ENCODE results near the gene SLC25A6.
"Not testable (repeated sequence)": the region's sequence is repeated elsewhere in the genome, so short reads cannot be mapped to it uniquely, and the experiment has no call there.

SLC25A6 gene

GRCh38 chrX:1412551-1413161, 20.7 kb upstream of the SLC25A6 start:
- DNase-seq (ENCODE audit: low read depth): no peak

- no peak for DNase-seq (ENCODE audit: low read depth)
Observed at GRCh38 chrX:1411326-1411725, 19.4 kb upstream of the SLC25A6 start.

GRCh38 chrX:1407035-1407434, 15.1 kb upstream of the SLC25A6 start:
- DNase-seq (ENCODE audit: low read depth): no peak

DNA sequence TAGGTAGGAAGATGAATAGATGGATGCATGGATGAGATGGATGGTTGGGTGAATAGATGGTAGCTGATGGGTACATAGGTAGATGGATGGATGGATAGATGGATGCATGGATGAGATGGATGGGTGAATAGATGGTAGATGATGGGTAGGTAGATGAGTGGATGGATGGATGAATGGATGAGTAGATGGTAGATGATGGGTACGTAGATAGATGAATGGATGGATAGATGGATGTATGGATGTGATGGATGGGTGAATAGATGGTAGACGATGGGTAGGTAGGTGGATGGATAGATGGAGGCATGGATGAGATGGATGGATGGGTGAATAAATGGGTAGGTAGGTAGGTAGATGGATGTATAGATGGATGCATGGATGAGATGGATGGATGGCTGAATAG, 13.9 kb upstream of the SLC25A6 start:
- not testable (repeated sequence) for DNase-seq (ENCODE audit: low read depth)

DNA sequence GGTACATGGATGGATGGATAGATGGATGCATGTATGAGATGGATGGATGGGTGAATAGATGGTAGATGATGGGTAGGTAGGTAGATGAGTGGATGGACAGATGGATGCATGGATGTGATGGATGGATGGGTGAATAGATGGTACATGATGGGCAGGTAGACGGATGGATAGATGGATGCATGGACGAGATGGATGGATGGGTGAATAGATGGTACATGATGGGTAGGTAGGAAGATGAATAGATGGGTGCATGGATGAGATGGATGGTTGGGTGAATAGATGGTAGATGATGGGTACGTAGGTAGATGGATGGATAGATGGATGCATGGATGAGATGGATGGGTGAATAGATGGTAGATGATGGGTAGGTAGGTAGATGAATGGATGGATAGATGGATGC, 12.0 kb upstream of the SLC25A6 start:
- DNase-seq (ENCODE audit: low read depth): not testable (repeated sequence)

GRCh38 chrX:1403228-1403627, 11.3 kb upstream of the SLC25A6 start:
- DNase-seq (ENCODE audit: low read depth): no peak

GRCh38 chrX:1401611-1402430, 9.9 kb upstream of the SLC25A6 start:
- DNase-seq (ENCODE audit: low read depth): no peak

GRCh38 chrX:1400742-1401471, 9.0 kb upstream of the SLC25A6 start:
- DNase-seq (ENCODE audit: low read depth): no peak

DNA sequence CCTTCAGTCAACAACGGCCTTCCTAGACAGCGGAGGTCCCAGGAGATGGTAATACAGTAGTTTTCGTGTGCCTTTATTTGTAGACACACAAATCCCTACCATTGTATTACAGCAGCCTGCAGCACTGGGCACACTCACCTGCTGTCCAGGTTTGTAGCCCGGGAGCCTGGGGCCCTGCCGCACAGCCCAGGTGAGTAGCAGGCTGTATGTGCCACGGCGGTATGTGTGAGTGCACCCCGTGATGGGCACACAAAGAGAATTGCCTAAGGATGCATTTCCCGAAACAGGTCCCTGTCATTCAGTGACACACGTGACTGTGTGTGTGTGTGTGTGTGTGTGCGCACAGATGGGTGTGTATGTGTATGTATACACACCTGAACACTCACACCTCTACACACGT, 8.1 kb upstream of the SLC25A6 start:
- DNase-seq (ENCODE audit: low read depth): no peak

- no peak for DNase-seq (ENCODE audit: low read depth)
Observed at GRCh38 chrX:1398431-1399340, 6.8 kb upstream of the SLC25A6 start.

GRCh38 chrX:1397441-1398270, 5.7 kb upstream of the SLC25A6 start:
- DNase-seq (ENCODE audit: low read depth): no peak

- no peak for DNase-seq (ENCODE audit: low read depth)
Observed at GRCh38 chrX:1397001-1397400, 5.1 kb upstream of the SLC25A6 start.

- no peak for DNase-seq (ENCODE audit: low read depth)
Observed at GRCh38 chrX:1395646-1396216, 3.8 kb upstream of the SLC25A6 start.

DNA sequence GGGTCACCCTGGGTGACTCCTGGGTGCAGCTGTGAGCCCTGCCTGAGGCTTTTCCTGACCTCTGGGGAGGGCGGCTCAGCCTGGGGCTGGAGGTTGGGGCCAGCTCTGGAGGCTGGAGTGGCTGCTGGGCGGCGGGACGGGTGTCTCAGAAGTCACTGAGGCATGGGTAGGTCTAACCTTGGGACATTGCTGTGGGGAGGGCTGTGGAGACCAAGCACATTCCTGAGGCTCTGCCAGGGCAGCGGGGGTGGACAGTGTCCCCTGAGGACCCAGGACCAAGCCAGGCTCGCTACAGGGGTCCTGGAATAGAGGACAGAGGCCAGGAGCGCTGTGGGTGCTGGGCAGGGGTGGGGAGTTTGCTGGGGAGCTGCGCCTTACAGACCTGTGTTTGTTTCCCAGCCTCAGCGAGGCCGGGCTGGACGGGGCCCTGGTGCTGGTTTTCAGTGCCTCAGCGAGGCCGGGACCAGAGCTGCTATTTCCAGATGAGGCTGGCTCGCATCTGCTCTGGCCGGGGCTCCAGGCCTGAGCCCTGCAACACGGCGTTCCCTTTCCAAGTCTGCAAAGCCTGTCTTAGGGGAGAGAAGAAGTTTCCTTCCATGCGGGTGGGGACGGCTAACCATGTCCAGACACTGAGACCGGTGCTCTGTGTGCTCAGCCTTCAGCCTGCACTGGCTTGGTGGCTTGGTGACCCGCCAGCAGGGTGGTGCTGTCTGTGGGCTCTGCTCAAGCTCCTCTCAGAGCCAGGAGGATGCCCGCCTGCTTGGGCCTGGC, 3.0 kb upstream of the SLC25A6 start:
- DNase-seq (ENCODE audit: low read depth): no peak

DNA sequence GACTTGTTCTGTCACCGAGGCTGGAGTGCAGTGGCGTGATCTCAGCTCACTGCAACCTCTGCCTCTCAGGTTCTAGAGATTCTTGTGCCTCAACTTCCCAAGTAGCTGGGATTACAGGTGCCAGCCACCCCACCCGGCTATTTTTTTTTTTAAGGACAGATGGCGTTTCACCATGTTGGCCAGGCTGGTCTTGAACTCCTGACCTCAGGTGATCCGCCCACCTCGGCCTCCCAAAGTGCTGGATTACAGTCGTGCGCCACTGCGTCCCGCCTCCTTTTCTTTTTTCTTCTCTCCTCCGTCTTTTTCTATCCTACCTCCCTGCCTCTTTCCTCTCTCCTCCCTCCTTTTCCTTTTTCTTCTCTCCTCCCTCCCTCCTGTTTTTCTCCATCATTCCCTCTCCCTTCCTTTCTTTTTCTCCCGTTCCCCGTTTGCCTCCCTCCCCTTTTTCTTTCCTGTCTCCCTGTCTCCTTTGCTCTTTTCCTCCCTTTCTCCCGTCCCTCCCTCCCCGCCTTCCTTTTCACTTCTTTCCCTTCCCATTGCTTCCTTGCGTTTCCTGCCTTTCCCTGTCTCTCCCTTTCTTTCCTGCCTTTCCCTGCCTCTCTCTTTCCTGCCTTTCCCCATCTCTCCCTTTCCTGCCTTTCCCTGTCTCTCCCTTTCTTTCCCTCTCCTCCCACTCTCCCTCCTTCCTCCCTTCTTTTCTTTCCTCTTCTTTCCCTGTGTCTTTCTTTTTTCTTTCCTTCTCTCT, 2.1 kb upstream of the SLC25A6 start:
- no peak for DNase-seq (ENCODE audit: low read depth)

DNA sequence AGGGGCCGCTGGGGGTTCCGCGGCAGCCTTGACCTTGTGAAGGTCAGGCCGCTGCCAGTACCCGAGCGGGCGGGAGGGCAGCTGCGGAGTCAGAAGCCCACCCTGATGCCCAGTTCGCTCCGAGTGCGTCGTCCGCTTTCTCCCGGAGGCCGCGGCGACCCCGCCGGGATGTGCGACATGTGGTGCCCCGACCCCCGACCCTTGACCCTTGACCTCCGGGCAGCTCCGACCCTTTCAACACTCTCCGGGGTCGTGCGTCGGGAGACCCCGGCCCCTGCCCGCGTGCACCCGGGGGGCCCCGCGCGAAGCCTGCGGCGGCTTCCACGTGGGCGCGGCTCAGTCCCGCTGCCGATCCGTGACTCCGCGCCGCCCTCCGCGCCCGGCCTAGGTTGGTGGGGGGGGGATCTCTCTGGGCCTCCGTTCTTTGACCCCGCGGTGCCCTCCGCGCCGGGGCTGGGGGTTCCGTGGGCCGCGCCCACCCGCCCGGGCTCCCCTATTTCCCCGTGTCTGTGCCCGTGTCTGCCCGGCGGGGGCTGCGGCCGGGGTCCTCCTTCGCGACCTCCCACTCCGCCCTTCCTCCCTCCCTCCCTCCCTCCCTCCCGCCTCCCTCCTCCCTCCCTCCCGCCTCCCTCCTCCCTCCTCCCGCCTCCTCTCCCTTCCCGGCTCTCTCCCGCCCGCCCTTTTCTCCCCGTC, 609 bp upstream of the SLC25A6 start:
- no peak for DNase-seq (ENCODE audit: low read depth)

GRCh38 chrX:1391370-1391706, 575 bp downstream of the SLC25A6 start:
- peak; percentile 90 for DNase-seq (ENCODE audit: low read depth)

- DNase-seq (ENCODE audit: low read depth): no peak
Observed at GRCh38 chrX:1390621-1391369, 1.1 kb downstream of the SLC25A6 start.

All from activated gamma-delta T cell treated with anti-CD3 and anti-CD28 coated beads, Interleukin-2, amount 50 U/mL, for 16 hours (primary cell).